Measurements from ENCODE around the gene ASGR2. TPM values are rescaled to one million over a fixed set of nuclear protein-coding genes. Genes with fewer than 3 reads are reported as not detected.
"Not testable (repeated sequence)": the region's sequence is repeated elsewhere in the genome, so short reads cannot be mapped to it uniquely, and the experiment has no call there.

Gene ASGR2
- total RNA-seq, 2 donors from 2014 or later, result 0.33 TPM; not detected in 1

- H3K27me3 ChIP-seq, result no peaks in the 10 kb centered on the region
- H3K27ac ChIP-seq, result no peak overlapping the region
- no peaks in the 10 kb centered on the region for H3K4me1 ChIP-seq
- no peaks in the 10 kb centered on the region for H3K36me3 ChIP-seq
- DNase-seq (ENCODE audit: low spot score), result no peak
- H3K9me3 ChIP-seq, result no peaks in the 10 kb centered on the region
- TF ChIP-seq CTCF (IDR thresholded peaks at IDR 0.05), result no peak
- no peak overlapping the region for H3K4me3 ChIP-seq
These were observed 6.1 kb downstream of the ASGR2 start for GRCh38 chr17:7108560-7108925.

GRCh38 chr17:7107795-7108559, 6.6 kb downstream of the ASGR2 start:
- Histone ChIP-seq H3K4me1 (no peaks in the 10 kb centered on the region), H3K27ac (no peak overlapping the region), H3K36me3 (no peaks in the 10 kb centered on the region), H3K27me3 (no peaks in the 10 kb centered on the region), H3K4me3 (no peak overlapping the region), H3K9me3 (no peaks in the 10 kb centered on the region)
- no peak for DNase-seq (ENCODE audit: low spot score)
- TF ChIP-seq CTCF (IDR thresholded peaks at IDR 0.05), result no peak

GRCh38 chr17:7107012-7107754, 7.4 kb downstream of the ASGR2 start:
- no peak for DNase-seq (ENCODE audit: low spot score)
- no peak for TF ChIP-seq CTCF (IDR thresholded peaks at IDR 0.05)
- no peaks in the 10 kb centered on the region for H3K36me3 ChIP-seq
- no peaks in the 10 kb centered on the region for H3K27me3 ChIP-seq
- no peak overlapping the region for H3K27ac ChIP-seq
- no peak overlapping the region for H3K4me3 ChIP-seq
- no peaks in the 10 kb centered on the region for H3K9me3 ChIP-seq
- no peaks in the 10 kb centered on the region for H3K4me1 ChIP-seq

- H3K9me3 ChIP-seq, result no peaks in the 10 kb centered on the region
- TF ChIP-seq CTCF (IDR thresholded peaks at IDR 0.05), result no peak
- no peaks in the 10 kb centered on the region for H3K4me1 ChIP-seq
- no peak for DNase-seq (ENCODE audit: low spot score)
- no peaks in the 10 kb centered on the region for H3K27me3 ChIP-seq
- H3K36me3 ChIP-seq, result no peaks in the 10 kb centered on the region
- no peak overlapping the region for H3K4me3 ChIP-seq
- H3K27ac ChIP-seq, result no peak overlapping the region
These were observed 12.2 kb downstream of the ASGR2 start for GRCh38 chr17:7102421-7102820.

GRCh38 chr17:7101531-7101930, 13.1 kb downstream of the ASGR2 start:
- Histone ChIP-seq H3K27me3 (no peaks in the 10 kb centered on the region), H3K9me3 (no peaks in the 10 kb centered on the region), H3K36me3 (no peaks in the 10 kb centered on the region), H3K27ac (no peak overlapping the region), H3K4me3 (no peak overlapping the region), H3K4me1 (no peaks in the 10 kb centered on the region)
- no peak for TF ChIP-seq CTCF (IDR thresholded peaks at IDR 0.05)
- no peak for DNase-seq (ENCODE audit: low spot score)

- H3K36me3 ChIP-seq; H3K27ac ChIP-seq; H3K4me3 ChIP-seq; H3K27me3 ChIP-seq; H3K4me1 ChIP-seq; H3K9me3 ChIP-seq; DNase-seq (ENCODE audit: low spot score): not testable (repeated sequence)
These were observed 13.8 kb downstream of the ASGR2 start for GRCh38 chr17:7100641-7101379.
